ENCODE data around the gene SLC9A8.
"Not testable (repeated sequence)": the region's sequence is repeated elsewhere in the genome, so short reads cannot be mapped to it uniquely, and the experiment has no call there.

Gene SLC9A8

GRCh38 chr20:49787371-49788357 is 25.0 kb upstream of the SLC9A8 start:
- DNase-seq = no peak

GRCh38 chr20:49790077-49790798 is 22.4 kb upstream of the SLC9A8 start:
- no peak for DNase-seq

GRCh38 chr20:49791165-49791564 is 21.5 kb upstream of the SLC9A8 start:
- DNase-seq = no peak

GRCh38 chr20:49792006-49792405 is 20.6 kb upstream of the SLC9A8 start:
- DNase-seq = no peak

- DNase-seq = no peak
Observed at GRCh38 chr20:49792611-49793010, 20.0 kb upstream of the SLC9A8 start.

GRCh38 chr20:49794336-49795134 is 18.1 kb upstream of the SLC9A8 start:
- DNase-seq = no peak

- DNase-seq = no peak
Observed at GRCh38 chr20:49795135-49795424, 17.5 kb upstream of the SLC9A8 start.

- no peak for DNase-seq
Observed at GRCh38 chr20:49796600-49797343, 15.9 kb upstream of the SLC9A8 start.

GRCh38 chr20:49797344-49797615 is 15.3 kb upstream of the SLC9A8 start:
- no peak for DNase-seq

GRCh38 chr20:49798718-49799117 is 13.9 kb upstream of the SLC9A8 start:
- no peak for DNase-seq

- no peak for DNase-seq
Observed at GRCh38 chr20:49799698-49800097, 12.9 kb upstream of the SLC9A8 start.

GRCh38 chr20:49803418-49803817 is 9.2 kb upstream of the SLC9A8 start:
- no peak for DNase-seq

- DNase-seq = no peak
Observed at GRCh38 chr20:49804364-49804763, 8.3 kb upstream of the SLC9A8 start.

GRCh38 chr20:49805224-49805876 is 7.3 kb upstream of the SLC9A8 start:
- not testable (repeated sequence) for DNase-seq

- DNase-seq = no peak
Observed at GRCh38 chr20:49808753-49809152, 3.9 kb upstream of the SLC9A8 start.

- DNase-seq = no peak
Observed at GRCh38 chr20:49809803-49810359, 2.7 kb upstream of the SLC9A8 start.

- no peak for DNase-seq
Observed at GRCh38 chr20:49810491-49811190, 2.0 kb upstream of the SLC9A8 start.

- DNase-seq = no peak
Observed at GRCh38 chr20:49811825-49812506, 662 bp upstream of the SLC9A8 start.

- DNase-seq = no peak
Observed at GRCh38 chr20:49813305-49813974, 812 bp downstream of the SLC9A8 start.

Data from central memory CD4-positive, alpha-beta T cell (primary cell).